Choroid plexus epithelial cell (primary cell): ENCODE measurements around the gene TRAF2.
A peak's percentile ranks its signal among the peaks of the same experiment; 100 is the strongest.

Experiments used
- DNase-seq: peaks from one replicate; pipeline ENCODE4 v3.0.0-alpha.2; 2010; ENCODE audit warnings: low read depth
- H3K4me3 ChIP-seq: 2 replicates; pipeline ENCODE4 v1.5.1; 2011; ENCODE audit warnings: low read depth, mild to moderate bottlenecking, control low read depth, low read length, moderate library complexity
- CTCF ChIP-seq: conservative IDR thresholded peaks from 2 replicates; pipeline ENCODE4 v1.5.1; 2011; ENCODE audit warnings: low read depth, mild to moderate bottlenecking, control low read depth, inconsistent platforms, low read length, moderate library complexity

The TRAF2 gene

GRCh38 chr9:136942112-136942880 lies 56.0 kb downstream of the TRAF2 start:
- DNase-seq, result no peak
- H3K4me3 ChIP-seq, result peak overlapping the region; percentile 86
- TF ChIP-seq CTCF, result no peak

DNA sequence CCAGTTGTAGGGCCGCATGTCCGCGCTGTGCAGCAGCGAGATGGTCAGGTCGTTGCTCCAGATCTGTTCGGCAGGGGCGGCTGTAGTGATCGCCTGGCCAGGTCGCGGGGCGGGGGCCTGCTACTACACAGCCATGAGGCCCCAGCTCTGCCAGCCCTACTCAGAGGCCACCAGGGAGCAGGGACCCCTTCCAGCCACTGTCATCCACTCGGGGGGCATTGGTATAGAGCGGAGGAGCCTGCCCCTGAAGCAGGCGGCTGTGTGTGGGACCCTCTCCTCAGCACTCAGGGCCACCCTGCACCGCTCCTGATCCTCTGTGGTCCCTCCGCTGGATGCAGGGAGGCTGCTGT lies 56.5 kb downstream of the TRAF2 start:
- no peak for DNase-seq
- TF ChIP-seq CTCF, result no peak
- H3K4me3 ChIP-seq, result peak overlapping the region; percentile 86

DNA sequence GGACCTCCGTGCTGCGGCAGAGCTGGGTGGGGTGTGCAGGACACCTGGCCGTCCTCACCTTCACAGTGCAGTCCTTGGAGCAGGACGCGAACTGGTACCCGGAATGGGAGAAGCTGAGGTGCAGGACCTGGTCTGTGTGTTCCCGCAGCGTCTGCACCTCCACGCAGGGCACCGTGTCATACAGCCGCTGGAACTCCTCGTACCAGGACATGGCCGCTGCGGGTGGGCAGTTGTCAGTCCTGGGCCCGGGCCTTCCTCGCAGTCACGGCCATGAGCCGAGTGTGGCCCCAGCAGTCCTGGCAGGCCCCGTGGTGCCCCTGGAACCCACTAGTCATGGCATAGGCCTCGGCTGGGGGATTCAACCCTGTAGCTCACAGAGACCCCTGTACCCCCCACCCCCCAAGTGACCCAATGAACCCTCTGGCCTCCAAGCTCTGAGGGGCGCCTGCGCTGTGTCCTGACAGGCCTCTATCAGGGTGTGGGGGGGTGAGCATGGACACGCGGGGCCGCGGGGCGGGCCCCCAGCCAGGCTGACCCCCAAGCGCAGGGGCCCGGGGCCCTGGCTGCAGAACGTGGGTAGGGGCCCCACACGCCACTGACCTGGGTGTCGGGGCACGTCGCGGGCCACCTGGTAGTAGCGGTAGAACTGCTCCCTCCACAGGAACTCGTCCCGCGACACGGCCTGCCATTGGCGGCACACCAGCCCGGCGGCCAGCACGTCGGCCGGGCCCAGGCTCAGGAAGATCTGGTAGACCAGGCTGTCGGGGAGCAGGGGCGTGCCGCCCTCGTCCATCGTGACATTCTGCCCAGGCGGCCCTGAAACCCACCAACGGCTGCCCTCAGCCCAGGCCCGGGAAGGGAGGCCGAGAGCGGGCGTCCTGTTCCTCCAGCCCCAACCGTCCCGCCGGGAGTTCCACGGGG lies 57.2 kb downstream of the TRAF2 start:
- peak overlapping the region; percentile 86 for H3K4me3 ChIP-seq
- no peak for TF ChIP-seq CTCF
- DNase-seq, result peak; percentile 45

- no peak for TF ChIP-seq CTCF
- H3K4me3 ChIP-seq, result peak overlapping the region; percentile 86
- peak; percentile 64 for DNase-seq
Observed at GRCh38 chr9:136944212-136944518, 57.8 kb downstream of the TRAF2 start.

DNA sequence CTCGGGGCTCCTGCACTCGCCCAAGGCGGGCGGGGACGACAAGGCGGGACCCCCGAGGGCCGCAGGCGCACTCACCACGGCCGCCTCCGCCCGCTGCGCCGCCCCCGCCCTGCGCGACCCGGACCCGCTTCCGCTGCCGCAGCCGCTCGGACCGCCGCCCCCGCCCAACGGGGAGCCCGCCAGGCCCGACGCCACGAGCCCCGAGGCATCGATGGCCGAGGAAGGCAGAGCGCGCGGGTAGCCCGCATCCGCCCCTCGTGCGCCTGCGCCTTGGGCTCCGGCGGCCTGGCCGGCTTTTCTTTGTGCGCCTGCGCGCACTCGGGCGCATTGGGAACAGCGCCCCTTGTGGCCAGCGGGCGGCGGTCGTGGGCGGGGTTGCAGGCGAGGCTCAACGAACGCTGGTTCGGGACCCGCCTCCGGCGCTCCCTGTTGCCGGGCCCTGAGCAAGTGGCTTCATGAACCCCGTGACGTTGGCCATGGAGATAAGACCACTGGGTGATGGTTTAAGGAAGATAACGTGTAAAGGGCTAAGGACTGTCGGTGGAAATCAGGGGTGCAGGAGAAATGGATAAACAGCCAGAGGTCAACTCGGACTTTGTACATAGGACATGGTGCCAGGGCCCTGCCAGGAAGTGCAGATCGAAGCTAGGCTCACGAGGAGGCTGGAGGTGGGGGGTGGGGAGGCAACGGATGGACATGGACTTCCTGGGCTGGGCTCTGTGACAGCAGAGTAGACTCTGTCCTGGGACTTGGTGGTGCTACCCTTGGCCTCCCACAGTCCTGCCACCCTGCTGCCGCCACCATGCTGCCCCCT lies 58.4 kb downstream of the TRAF2 start, which contains the start of the genes C8G and FBXW5:
C8G (plus strand) TSS at position 725 of the 814 bp plus-strand sequence; CDS start at position 803, 78 bp downstream.
FBXW5 (minus strand) TSS at position 220 of the 814 bp plus-strand sequence. CDS start 655 bp downstream, outside the sequence.
- peak within 1 kb of the TSS; percentile 86 for H3K4me3 ChIP-seq
- peak; percentile 94 for DNase-seq

More for the DNA sequence above, 58.4 kb downstream of the TRAF2 start, which contains the start of the genes C8G and FBXW5:
- peak; percentile 76 for TF ChIP-seq CTCF
